ENCODE data around the gene SSH2. TPM values are rescaled to one million over a fixed set of nuclear protein-coding genes. Genes with fewer than 3 reads are reported as not detected.
"Not testable (repeated sequence)": the region's sequence is repeated elsewhere in the genome, so short reads cannot be mapped to it uniquely, and the experiment has no call there.

The SSH2 gene
- total RNA-seq, 8 experiments from 2014 or later, result 12.4 to 80.9 (median 16.0) TPM

DNA sequence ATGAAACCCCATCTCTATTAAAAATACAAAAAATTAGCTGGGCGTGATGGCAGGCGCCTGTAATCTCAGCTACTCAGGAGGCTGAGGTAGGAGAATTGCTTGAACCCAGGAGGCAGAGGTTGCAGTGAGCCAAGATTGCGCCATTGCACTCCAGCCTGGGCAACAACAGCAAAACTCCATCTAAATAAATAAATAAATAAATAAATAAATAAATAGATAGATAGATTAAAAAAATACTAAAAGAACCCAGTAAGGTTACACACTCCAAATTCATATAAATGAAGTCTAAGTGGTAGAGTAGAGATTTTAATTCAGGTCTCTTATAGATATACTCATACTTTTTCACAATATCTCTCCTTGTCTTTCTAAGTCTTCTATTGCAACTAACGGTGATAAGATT is 65.9 kb downstream of the SSH2 start:
- ATAC-seq (replicated peaks in 6 of 8); H3K27ac ChIP-seq; in situ Hi-C loops (cut with MboI; ENCODE audit: low pct_unique_long_range_greater_than_20kb in 2 of 9, low sequenced_read_pairs in 9 of 9, unreplicated experiment in 9 of 9); H3K4me3 ChIP-seq; H3K4me1 ChIP-seq (replicated peaks in 1 of 2): not testable (repeated sequence)
- WGBS, 10 experiments, result 92 to 100% (median 100%) methylated on average over 1 to 4 of the region's 4 CpGs; no CpG with 5 or more reads in 1 of the 10 experiments

DNA sequence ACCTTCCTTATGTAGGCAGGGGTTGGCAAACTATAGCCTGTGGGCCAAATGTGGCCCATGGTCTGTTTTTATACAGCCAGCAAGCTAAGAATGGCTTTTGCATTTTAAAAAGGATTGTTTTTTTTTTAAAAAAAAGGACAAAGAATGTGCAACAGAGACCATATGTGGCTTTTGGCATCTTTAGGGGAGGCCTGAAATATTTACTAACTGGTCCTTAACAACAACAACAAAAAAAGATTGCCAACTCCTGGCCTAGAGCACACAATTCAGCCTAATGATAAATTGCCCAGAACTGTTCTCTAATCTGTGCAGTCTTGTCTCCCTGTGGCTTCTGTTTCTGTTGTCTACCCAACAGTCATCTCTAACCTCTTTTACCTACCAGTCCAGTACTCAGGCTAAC is 67.1 kb downstream of the SSH2 start:
- Histone ChIP-seq H3K27ac (no peak overlapping the region), H3K4me3 (no peak overlapping the region), H3K4me1 (replicated peaks in 1 of 2) (no peaks in the 10 kb centered on the region)
- in situ Hi-C loops (cut with MboI; ENCODE audit: low pct_unique_long_range_greater_than_20kb in 2 of 9, low sequenced_read_pairs in 9 of 9, unreplicated experiment in 9 of 9), result no loop called here
- ATAC-seq (replicated peaks in 6 of 8), result no peak

GRCh38 chr17:29862127-29862526 is 67.9 kb downstream of the SSH2 start:
- ATAC-seq (replicated peaks in 6 of 8), result no peak
- no peak overlapping the region for H3K4me3 ChIP-seq
- no peaks in the 10 kb centered on the region for H3K4me1 ChIP-seq (replicated peaks in 1 of 2)
- in situ Hi-C loops (cut with MboI; ENCODE audit: low pct_unique_long_range_greater_than_20kb in 2 of 9, low sequenced_read_pairs in 9 of 9, unreplicated experiment in 9 of 9), result no loop called here
- no peak overlapping the region for H3K27ac ChIP-seq

GRCh38 chr17:29859445-29859844 is 70.6 kb downstream of the SSH2 start:
- in situ Hi-C loops (cut with MboI; ENCODE audit: low pct_unique_long_range_greater_than_20kb in 2 of 9, low sequenced_read_pairs in 9 of 9, unreplicated experiment in 9 of 9); H3K4me3 ChIP-seq; H3K27ac ChIP-seq; ATAC-seq (replicated peaks in 6 of 8); H3K4me1 ChIP-seq (replicated peaks in 1 of 2): not testable (repeated sequence)
- 29 to 100% (median 92%) methylated on average over 1 to 4 of the region's 4 CpGs for WGBS, 10 experiments

DNA sequence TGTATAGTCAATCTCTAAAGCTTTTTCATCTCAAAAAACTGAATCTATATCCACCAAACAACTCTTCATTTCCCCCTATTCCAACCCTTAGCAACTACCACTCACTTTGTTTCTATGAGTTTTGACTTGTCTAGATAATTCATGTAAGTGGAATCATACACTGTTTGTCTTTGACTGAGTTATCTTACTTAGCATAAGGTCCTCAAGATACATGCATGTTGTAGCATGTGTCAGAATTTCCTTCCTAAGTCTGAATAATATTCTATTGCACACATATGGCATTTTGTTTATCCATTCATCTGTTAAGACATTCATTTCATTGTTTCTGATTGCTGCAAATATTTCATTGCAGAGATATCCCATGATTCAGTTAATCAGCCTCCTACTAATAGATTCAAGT is 72.2 kb downstream of the SSH2 start:
- no peaks in the 10 kb centered on the region for H3K4me1 ChIP-seq (replicated peaks in 1 of 2)
- H3K4me3 ChIP-seq, result no peak overlapping the region
- H3K27ac ChIP-seq, result no peak overlapping the region
- in situ Hi-C loops (cut with MboI; ENCODE audit: low pct_unique_long_range_greater_than_20kb in 2 of 9, low sequenced_read_pairs in 9 of 9, unreplicated experiment in 9 of 9), result no loop called here
- no peak for ATAC-seq (replicated peaks in 6 of 8)

- H3K4me3 ChIP-seq; H3K27ac ChIP-seq; ATAC-seq (replicated peaks in 6 of 8); in situ Hi-C loops (cut with MboI; ENCODE audit: low pct_unique_long_range_greater_than_20kb in 2 of 9, low sequenced_read_pairs in 9 of 9, unreplicated experiment in 9 of 9); H3K4me1 ChIP-seq (replicated peaks in 1 of 2): not testable (repeated sequence)
- WGBS, 10 experiments, result 84 to 100% (median 100%) methylated on average over 1 to 3 of the region's 4 CpGs; no CpG with 5 or more reads in 3 of the 10 experiments
These were observed 72.9 kb downstream of the SSH2 start for GRCh38 chr17:29857105-29857504.

- Histone ChIP-seq H3K4me3 (no peak overlapping the region), H3K4me1 (replicated peaks in 1 of 2) (no peaks in the 10 kb centered on the region), H3K27ac (no peak overlapping the region)
- in situ Hi-C loops (cut with MboI; ENCODE audit: low pct_unique_long_range_greater_than_20kb in 2 of 9, low sequenced_read_pairs in 9 of 9, unreplicated experiment in 9 of 9), result no loop called here
- WGBS, 10 experiments, result 33 to 100% (median 100%) methylated on average over 1 of the region's 1 CpG; no CpG with 5 or more reads in 2 of the 10 experiments
- peak in 1 of 8 experiments; percentile 50 for ATAC-seq (replicated peaks in 6 of 8)
These were observed 74.3 kb downstream of the SSH2 start for GRCh38 chr17:29855686-29856085.

GRCh38 chr17:29848737-29849136 is 81.3 kb downstream of the SSH2 start:
- H3K4me1 ChIP-seq (replicated peaks in 1 of 2), result peaks cover 10 to 16% of the 10 kb centered on the region in 2 donors
- in situ Hi-C loops (cut with MboI; ENCODE audit: low pct_unique_long_range_greater_than_20kb in 2 of 9, low sequenced_read_pairs in 9 of 9, unreplicated experiment in 9 of 9), result no loop called here
- H3K4me3 ChIP-seq, result no peak overlapping the region
- 30 to 95% (median 83%) methylated on average over 1 to 3 of the region's 3 CpGs for WGBS, 10 experiments
- ATAC-seq (replicated peaks in 6 of 8), result no peak
- no peak overlapping the region for H3K27ac ChIP-seq

DNA sequence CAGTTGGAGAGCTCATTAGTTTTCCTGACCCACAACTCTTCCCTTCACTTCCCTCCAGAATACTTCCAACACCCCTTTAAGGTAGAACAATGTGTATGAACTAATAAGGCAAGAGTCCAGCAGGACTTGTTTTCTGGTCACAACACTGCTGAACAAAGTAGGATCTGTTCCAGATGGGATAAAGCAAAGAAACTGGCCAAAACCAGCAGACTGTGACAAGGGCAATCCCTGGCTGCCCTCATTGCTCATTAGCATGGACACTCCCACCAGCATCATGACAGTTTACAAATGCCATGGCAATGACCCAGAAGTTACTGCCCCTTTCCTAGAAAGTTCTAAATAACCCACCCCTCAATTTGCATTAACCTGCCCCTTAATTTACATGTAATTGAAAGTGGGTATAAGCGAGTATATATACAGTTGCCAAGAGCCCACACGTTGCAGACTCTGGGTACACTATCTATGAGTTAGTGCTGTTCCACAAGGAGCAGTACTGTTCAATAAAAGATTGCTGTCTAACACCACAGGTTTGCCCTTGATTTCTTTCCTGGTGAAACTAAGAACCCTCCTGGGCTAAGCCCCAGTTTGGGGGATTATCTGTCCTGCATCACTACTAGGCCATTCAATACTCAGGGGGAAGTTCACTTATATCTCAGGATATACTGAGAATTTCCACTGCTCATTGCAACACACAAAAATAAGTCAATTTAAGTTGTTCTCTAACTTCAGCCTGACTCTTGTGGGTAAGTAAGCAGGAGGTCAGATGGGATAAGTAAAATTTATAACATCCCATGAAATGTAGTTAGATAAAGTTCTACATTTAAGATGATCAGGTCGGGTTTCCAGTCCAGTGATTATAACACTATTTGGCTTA is 82.3 kb downstream of the SSH2 start:
- no peak overlapping the region for H3K4me3 ChIP-seq
- peaks cover 10 to 16% of the 10 kb centered on the region in 2 donors for H3K4me1 ChIP-seq (replicated peaks in 1 of 2)
- H3K27ac ChIP-seq, result peak overlapping the region in 1 of 2 donors; percentile 38
- 83 to 95% (median 92%) methylated on average over 1 to 3 of the region's 3 CpGs; no CpG with 5 or more reads in 5 of the 10 experiments for WGBS, 10 experiments
- in situ Hi-C loops (cut with MboI; ENCODE audit: low pct_unique_long_range_greater_than_20kb in 2 of 9, low sequenced_read_pairs in 9 of 9, unreplicated experiment in 9 of 9), result no loop called here
- ATAC-seq (replicated peaks in 6 of 8), result peak; percentile 74 to 92 (median 84)

DNA sequence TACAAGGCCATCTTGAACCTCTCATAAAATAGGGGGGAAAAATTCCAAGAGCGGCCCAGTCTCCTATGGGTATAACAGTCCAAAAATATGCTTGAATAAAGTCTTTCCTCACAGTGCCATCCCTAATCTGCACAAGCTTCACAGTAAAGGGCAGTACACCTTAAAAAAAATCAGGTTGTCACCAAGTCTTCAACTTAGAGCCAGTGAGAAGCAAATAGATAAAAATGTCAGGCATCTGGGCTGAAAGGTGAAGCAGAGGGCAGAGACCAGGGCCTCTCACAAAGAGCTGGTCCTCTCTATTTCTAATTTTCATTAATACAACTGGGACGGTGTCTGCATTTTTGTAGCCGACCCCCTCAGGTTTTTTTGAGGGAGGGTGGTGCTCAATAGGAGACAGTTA is 82.9 kb downstream of the SSH2 start:
- 43 to 100% (median 84%) methylated on average over 1 to 3 of the region's 3 CpGs; no CpG with 5 or more reads in 2 of the 10 experiments for WGBS, 10 experiments
- peaks cover 10 to 16% of the 10 kb centered on the region in 2 donors for H3K4me1 ChIP-seq (replicated peaks in 1 of 2)
- ATAC-seq (replicated peaks in 6 of 8), result no peak
- H3K4me3 ChIP-seq, result no peak overlapping the region
- H3K27ac ChIP-seq, result peak overlapping the region in 1 of 2 donors; percentile 38
- in situ Hi-C loops (cut with MboI; ENCODE audit: low pct_unique_long_range_greater_than_20kb in 2 of 9, low sequenced_read_pairs in 9 of 9, unreplicated experiment in 9 of 9), result no loop called here

GRCh38 chr17:29846298-29846697 is 83.7 kb downstream of the SSH2 start:
- Histone ChIP-seq H3K4me1 (replicated peaks in 1 of 2) (peaks cover 10 to 16% of the 10 kb centered on the region in 2 donors), H3K4me3 (no peak overlapping the region), H3K27ac (no peak overlapping the region)
- in situ Hi-C loops (cut with MboI; ENCODE audit: low pct_unique_long_range_greater_than_20kb in 2 of 9, low sequenced_read_pairs in 9 of 9, unreplicated experiment in 9 of 9), result no loop called here
- 50 to 100% (median 86%) methylated on average over 1 to 2 of the region's 2 CpGs; no CpG with 5 or more reads in 1 of the 10 experiments for WGBS, 10 experiments
- ATAC-seq (replicated peaks in 6 of 8), result no peak

- peak in 5 of 8 experiments; percentile 10 to 84 (median 40) for ATAC-seq (replicated peaks in 6 of 8)
- in situ Hi-C loops (cut with MboI; ENCODE audit: low pct_unique_long_range_greater_than_20kb in 2 of 9, low sequenced_read_pairs in 9 of 9, unreplicated experiment in 9 of 9), result no loop called here
- Histone ChIP-seq H3K4me1 (replicated peaks in 1 of 2) (peaks cover 10 to 16% of the 10 kb centered on the region in 2 donors), H3K4me3 (no peak overlapping the region), H3K27ac (no peak overlapping the region)
- WGBS, 10 experiments, result 17 to 100% (median 63%) methylated on average over 1 of the region's 1 CpG; no CpG with 5 or more reads in 3 of the 10 experiments
These were observed 85.5 kb downstream of the SSH2 start for GRCh38 chr17:29844339-29845048.

GRCh38 chr17:29840884-29841283 is 89.1 kb downstream of the SSH2 start:
- no peak overlapping the region for H3K27ac ChIP-seq
- peak in 1 of 8 experiments; percentile 50 for ATAC-seq (replicated peaks in 6 of 8)
- H3K4me1 ChIP-seq (replicated peaks in 1 of 2), result peaks cover 13 to 17% of the 10 kb centered on the region in 2 donors
- in situ Hi-C loops (cut with MboI; ENCODE audit: low pct_unique_long_range_greater_than_20kb in 2 of 9, low sequenced_read_pairs in 9 of 9, unreplicated experiment in 9 of 9), result no loop called here
- H3K4me3 ChIP-seq, result no peak overlapping the region

Measured in motor neuron (in vitro differentiated cells).